Ramos (cell line): ENCODE results near the gene RGS19.
"Not testable (repeated sequence)": the region's sequence is repeated elsewhere in the genome, so short reads cannot be mapped to it uniquely, and the experiment has no call there.

Experiments used
- in situ Hi-C: fragments of 300-500 bp; cut with MboI; formaldehyde crosslinking; loops from one replicate; pipeline ENCODE4 v1.14.3; 2022; ENCODE audit warnings: low sequenced_read_pairs; ENCODE audit not compliant: unreplicated experiment

RGS19 gene

DNA sequence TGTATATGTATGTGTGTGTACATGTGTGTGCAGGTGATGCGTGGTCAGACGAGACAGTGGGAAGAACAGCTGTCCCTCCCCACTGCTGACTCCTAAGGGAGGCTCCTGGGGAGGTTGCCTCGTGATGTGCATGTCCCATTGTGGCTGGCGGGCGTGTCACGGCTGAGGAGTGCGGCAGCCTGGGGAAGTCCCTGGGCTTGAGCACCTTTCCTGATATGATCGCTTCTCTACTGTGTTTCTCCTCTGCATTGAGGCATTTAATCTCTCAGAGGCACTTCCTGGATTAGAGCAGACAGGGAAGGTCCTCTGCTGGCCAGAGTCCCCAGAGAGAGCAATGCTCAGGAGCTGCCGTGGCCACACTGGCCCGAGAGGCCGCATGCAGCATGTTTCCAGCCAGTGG lies 16.6 kb upstream of the RGS19 start:
- in situ Hi-C loops, result no loop called here

DNA sequence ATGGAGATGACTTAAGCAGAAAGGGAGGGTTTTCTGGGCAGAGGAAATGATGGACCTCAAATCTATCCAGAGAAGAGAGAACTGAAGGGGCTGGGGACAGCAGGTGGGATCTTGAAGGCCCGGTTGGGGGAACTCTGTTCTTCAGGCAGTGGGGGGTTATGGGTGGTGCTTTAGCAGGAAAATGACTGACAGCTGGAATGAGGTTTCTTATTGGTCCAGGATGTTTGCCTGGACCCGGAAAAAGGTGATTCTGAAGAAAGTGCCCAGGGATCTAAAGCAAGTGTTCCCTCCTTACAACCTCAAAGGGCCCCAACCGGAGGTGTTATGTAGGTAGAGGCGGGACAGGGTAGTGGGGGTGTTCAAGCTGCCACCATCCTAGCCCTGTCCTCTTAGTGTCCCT lies 16.1 kb upstream of the RGS19 start:
- in situ Hi-C loops, result no loop called here

GRCh38 chr20:64093013-64093503 lies 13.7 kb upstream of the RGS19 start:
- in situ Hi-C loops, result no loop called here

GRCh38 chr20:64092258-64093012 lies 13.1 kb upstream of the RGS19 start:
- in situ Hi-C loops, result no loop called here

GRCh38 chr20:64091770-64092169 lies 12.5 kb upstream of the RGS19 start:
- in situ Hi-C loops, result no loop called here

DNA sequence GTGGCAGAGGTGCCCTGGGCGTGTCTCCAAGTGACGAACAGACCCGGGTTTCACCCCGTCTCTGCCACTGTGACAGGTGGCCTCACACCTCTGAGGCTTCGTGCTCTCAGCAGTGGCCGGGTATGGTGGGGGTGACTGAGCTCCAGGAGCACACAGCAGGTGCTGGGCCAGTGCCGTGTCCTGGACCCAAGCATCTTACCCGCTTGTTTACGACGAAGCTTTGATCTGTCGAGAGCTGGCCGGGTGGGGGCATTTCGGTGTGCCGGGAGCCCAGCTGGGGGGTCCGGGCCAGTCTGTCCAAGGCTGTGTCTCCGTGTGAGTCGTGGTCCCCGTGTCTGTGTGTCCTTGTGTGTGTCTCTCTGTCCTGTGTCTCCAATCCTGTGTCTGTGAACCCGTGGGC lies 12.0 kb upstream of the RGS19 start:
- in situ Hi-C loops, result no loop called here

DNA sequence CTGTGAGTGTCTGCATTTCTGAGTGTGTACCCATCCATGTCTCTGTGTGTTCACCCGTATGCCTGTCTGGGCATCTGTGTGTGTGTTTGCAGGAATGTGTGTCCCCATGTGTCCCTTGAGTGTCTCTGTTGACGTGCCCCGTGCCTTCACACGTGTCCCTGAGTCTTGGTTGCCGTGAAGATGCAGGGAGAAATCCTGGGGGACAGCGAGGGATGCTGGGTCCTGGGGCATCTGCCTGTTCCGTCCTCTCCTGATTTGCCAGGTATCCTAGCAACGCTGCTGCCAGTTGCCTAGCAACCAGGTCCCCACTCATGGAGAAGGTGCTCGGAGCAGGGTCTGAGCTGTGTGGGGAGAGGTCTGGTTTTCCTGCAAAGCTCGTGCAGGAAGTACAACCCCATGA lies 10.8 kb upstream of the RGS19 start:
- in situ Hi-C loops, result no loop called here

GRCh38 chr20:64088586-64088985 lies 9.3 kb upstream of the RGS19 start:
- in situ Hi-C loops, result not testable (repeated sequence)

- in situ Hi-C loops, result not testable (repeated sequence)
Observed at GRCh38 chr20:64087226-64087825, 8.0 kb upstream of the RGS19 start.

- in situ Hi-C loops, result no loop called here
Observed at GRCh38 chr20:64086801-64087200, 7.5 kb upstream of the RGS19 start.

DNA sequence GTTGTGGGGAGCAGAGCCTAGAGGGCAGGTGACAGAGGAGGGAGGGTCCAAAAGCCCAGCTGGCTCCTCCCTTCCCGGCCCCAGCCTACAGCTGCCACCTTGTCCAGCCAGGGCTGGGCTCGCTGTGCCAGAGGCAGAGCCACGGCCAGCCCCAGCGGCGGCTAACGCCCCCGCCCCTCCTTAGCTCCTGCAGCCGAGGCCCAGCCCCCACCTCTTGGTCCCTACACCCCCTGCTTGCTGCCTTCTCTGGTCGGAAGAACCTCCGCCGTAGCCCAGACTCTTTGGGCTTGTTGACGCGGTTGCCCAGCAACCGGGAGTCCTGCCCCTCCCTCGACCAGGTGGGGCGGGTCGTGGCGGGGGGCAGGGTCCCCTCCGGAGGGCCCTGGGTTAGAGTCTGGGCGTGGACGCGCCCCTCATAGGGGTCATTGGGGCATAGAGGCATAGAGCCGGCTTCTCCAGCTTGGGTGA lies 5.4 kb upstream of the RGS19 start:
- in situ Hi-C loops, result no loop called here

DNA sequence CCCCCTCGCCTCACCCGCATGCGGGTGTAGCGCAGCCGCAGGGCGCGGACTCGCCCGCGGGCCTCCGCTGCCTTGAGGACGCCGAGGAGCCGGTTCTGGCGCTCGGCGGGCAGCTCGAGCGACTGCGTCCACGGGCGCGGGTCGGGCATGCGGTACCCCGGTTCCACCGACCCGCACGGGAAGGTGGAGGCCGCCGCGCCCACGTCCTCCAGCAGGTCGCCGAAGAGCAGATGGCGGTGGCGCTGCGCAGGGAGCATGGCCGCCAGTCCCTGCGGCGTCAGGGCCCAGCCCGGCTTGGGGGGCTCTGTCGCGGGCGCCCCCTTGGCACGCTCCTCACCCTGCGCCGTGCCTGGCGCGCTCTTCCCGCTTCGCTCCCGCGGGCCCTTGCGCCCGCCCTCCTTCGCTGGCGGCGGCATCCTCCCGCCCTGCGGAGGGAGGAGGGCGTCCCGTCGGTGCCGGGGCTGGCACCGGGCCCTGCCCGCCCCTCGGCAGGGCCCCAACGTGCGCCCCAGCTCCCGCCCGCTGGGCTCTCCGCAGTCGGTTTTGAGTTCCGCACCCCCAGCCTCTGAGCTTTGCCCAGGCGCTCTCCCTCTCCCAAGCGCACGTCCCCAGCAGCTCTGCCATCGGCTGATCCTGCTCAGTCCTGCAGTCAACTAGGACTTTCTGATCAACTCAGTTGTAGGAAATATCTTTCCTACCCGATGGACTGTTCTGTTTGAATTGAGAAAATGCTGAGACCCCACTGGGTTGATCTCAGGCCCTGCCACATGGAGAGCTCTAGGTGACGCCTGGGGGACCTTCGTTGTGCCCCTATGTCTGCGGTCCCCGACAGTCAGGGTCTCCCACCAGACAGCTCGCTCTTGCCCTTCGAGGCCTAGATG lies 4.7 kb upstream of the RGS19 start, which contains the start of gene LKAAEAR1:
LKAAEAR1 (minus strand) TSS at position 595 of the 881 bp plus-strand sequence; CDS start at position 416, 179 bp downstream.
- in situ Hi-C loops, result no loop called here

GRCh38 chr20:64083378-64083803 lies 4.1 kb upstream of the RGS19 start:
- in situ Hi-C loops, result no loop called here

GRCh38 chr20:64082820-64083377 lies 3.6 kb upstream of the RGS19 start:
- in situ Hi-C loops, result no loop called here

DNA sequence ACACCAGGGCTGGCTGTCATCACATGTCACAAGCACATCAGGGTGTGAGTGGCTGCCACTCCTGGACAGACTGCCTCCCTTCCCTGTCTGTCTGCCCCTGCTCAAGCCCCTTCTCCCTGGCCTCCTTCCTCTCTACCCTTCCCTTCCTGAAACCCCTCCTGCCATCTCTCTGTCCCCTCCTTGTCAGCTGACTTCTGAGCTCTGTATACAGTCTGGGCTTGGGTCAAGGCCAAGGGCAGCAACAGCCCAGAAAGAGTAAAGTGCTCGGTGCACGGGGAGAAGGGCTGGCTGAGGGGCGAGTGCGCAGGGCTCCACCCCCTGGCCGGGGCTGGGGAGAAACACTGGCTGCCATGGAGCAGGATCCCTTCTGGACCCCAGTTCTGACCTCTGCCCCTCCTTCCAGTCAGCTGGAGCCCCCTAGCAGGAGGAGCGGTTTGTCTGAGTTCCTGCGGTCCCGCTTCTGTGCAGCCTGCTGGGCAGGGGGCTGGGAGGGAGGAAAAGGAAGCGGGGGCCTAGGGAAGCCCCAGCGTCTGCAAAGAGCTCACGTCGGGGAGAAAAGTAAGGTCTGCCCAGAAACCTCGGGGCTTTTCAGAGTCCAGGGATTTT lies 2.9 kb upstream of the RGS19 start:
- in situ Hi-C loops, result no loop called here

- in situ Hi-C loops, result no loop called here
Observed at GRCh38 chr20:64081624-64081964, 2.3 kb upstream of the RGS19 start.

DNA sequence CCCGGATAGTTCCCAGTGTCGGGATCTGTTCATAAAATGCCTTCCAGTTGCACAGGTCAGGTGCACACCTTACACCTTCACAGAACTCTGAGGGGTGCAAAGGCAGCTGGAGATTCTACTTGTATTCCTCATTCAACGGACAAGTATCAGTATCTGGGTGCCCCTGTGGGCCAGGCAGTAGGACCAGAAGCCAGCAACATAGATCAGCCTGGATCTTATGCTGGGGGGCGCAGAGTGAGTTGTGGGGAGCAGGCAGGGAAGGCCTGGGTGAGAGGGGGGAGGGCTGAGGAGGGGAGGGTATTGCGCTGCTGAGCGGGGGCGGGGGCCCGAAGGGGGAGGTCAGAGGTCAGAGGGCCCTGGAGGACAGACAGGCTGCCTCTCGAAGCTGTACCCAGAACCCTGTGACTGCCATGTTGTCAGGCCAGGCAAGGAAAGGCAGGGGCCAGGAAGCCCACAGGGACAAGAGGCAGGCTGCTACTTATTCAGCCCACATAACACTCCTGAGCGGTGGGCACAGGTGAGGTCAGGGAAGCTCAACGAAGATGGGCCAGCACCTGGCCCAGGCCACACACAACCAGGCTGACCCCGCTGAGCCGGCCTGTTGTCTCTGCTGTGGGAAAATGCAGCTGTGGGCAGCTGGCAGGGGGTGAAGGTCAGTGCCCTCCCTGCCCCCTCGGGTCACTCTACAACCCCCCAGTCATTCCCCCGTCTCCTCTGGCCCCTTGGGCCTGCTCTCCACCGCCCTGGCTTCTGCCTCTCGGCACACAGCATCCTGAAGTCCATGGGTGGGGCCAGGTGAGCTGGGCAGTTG lies 1.7 kb upstream of the RGS19 start:
- in situ Hi-C loops, result no loop called here

GRCh38 chr20:64080013-64080812 lies 895 bp upstream of the RGS19 start, which contains the start of gene OPRL1:
Gene OPRL1 (plus strand): TSS chr20:64080082. CDS start chr20:64092721, 12,639 bp downstream.
- in situ Hi-C loops, result no loop called here
